ENCODE data around the gene CNOT11. TPM values are rescaled to one million over a fixed set of nuclear protein-coding genes. Genes with fewer than 3 reads are reported as not detected.

CNOT11 gene
- total and polyA plus RNA-seq, 2 of the 13 experiments (the other 11 are each of a cell fraction or from before 2014, with no cell fraction given), result 114 to 209 TPM

DNA sequence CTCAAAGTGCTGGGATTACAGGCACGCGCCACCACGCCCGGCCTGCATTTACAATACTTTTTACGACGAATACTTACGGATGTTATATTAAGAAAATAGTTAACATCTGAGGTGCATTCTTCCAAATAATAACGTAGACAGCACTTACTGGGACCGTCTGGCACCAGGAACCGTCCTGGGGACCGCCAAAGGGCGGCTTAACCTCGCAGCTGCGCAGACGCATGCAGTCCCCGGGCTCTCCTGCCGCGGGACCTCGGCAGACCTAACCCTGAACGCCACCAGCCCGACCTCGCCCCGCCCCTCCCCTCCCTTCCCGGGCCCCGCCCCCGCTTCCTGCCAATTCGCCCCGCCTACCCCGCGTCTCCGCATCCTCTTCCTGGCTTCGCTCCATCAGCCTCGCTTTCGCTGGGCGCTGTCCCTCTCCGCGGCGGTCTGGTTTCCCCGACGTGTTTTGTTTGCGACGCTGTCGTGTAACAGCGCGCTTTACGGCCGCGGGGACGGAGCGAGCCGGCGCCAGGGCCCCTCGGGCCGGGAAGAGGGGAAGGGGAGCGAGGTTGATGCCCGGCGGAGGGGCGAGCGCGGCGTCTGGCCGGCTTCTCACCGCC is at the start of gene CNOT11 (continued):
- no peak for TF ChIP-seq SP1 (IDR thresholded peaks at IDR 0.05)
- TF ChIP-seq SP1 (CRISPR knock-in tag; IDR thresholded peaks at IDR 0.05), result peak; percentile 70
- peak; percentile 47; the same call in 1 of the 2 replicates for TF ChIP-seq FOXC1 (CRISPR knock-in tag; IDR thresholded peaks at IDR 0.05; ENCODE audit: borderline replicate concordance)
- TF ChIP-seq, protein P1, sequence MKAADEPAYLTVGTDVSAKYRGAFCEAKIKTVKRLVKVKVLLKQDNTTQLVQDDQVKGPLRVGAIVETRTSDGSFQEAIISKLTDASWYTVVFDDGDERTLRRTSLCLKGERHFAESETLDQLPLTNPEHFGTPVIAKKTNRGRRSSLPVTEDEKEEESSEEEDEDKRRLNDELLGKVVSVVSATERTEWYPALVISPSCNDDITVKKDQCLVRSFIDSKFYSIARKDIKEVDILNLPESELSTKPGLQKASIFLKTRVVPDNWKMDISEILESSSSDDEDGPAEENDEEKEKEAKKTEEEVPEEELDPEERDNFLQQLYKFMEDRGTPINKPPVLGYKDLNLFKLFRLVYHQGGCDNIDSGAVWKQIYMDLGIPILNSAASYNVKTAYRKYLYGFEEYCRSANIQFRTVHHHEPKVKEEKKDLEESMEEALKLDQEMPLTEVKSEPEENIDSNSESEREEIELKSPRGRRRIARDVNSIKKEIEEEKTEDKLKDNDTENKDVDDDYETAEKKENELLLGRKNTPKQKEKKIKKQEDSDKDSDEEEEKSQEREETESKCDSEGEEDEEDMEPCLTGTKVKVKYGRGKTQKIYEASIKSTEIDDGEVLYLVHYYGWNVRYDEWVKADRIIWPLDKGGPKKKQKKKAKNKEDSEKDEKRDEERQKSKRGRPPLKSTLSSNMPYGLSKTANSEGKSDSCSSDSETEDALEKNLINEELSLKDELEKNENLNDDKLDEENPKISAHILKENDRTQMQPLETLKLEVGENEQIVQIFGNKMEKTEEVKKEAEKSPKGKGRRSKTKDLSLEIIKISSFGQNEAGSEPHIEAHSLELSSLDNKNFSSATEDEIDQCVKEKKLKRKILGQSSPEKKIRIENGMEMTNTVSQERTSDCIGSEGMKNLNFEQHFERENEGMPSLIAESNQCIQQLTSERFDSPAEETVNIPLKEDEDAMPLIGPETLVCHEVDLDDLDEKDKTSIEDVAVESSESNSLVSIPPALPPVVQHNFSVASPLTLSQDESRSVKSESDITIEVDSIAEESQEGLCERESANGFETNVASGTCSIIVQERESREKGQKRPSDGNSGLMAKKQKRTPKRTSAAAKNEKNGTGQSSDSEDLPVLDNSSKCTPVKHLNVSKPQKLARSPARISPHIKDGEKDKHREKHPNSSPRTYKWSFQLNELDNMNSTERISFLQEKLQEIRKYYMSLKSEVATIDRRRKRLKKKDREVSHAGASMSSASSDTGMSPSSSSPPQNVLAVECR (CRISPR knock-in tag; IDR thresholded peaks at IDR 0.05; ENCODE audit: borderline replicate concordance), result peak; percentile 88; the same call in 1 of the 2 replicates
- TF ChIP-seq STAT5B (CRISPR knock-in tag; IDR thresholded peaks at IDR 0.05), result no peak
- TF ChIP-seq KMT2A (CRISPR knock-in tag; IDR thresholded peaks at IDR 0.05), result peak; percentile 98
- TF ChIP-seq, protein P2, sequence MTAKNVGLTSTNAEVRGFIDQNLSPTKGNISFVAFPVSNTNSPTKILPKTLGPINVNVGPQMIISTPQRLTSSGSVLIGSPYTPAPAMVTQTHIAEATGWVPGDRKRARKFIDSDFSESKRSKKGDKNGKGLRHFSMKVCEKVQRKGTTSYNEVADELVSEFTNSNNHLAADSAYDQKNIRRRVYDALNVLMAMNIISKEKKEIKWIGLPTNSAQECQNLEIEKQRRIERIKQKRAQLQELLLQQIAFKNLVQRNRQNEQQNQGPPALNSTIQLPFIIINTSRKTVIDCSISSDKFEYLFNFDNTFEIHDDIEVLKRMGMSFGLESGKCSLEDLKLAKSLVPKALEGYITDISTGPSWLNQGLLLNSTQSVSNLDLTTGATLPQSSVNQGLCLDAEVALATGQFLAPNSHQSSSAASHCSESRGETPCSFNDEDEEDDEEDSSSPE (CRISPR knock-in tag; IDR thresholded peaks at IDR 0.05), result peak; percentile 82
- no peak for TF ChIP-seq ZNF263 (CRISPR knock-in tag; IDR thresholded peaks at IDR 0.05)
- no peak; the same call in 1 of the 2 replicates for TF ChIP-seq NCOR1 (IDR thresholded peaks at IDR 0.05; ENCODE audit: borderline replicate concordance, low read length)
- TF ChIP-seq, protein P3, sequence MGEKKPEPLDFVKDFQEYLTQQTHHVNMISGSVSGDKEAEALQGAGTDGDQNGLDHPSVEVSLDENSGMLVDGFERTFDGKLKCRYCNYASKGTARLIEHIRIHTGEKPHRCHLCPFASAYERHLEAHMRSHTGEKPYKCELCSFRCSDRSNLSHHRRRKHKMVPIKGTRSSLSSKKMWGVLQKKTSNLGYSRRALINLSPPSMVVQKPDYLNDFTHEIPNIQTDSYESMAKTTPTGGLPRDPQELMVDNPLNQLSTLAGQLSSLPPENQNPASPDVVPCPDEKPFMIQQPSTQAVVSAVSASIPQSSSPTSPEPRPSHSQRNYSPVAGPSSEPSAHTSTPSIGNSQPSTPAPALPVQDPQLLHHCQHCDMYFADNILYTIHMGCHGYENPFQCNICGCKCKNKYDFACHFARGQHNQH (CRISPR knock-in tag; IDR thresholded peaks at IDR 0.05), result peak; percentile 87; the same call in 1 of the 2 replicates
- TF ChIP-seq SSRP1 (CRISPR knock-in tag; IDR thresholded peaks at IDR 0.05), result no peak; the same call in 1 of the 2 replicates
- TF ChIP-seq POLR2AphosphoS5 (IDR thresholded peaks at IDR 0.05; ENCODE audit: low read depth, low read length), result peak; percentile 98
- TF ChIP-seq, protein P4, sequence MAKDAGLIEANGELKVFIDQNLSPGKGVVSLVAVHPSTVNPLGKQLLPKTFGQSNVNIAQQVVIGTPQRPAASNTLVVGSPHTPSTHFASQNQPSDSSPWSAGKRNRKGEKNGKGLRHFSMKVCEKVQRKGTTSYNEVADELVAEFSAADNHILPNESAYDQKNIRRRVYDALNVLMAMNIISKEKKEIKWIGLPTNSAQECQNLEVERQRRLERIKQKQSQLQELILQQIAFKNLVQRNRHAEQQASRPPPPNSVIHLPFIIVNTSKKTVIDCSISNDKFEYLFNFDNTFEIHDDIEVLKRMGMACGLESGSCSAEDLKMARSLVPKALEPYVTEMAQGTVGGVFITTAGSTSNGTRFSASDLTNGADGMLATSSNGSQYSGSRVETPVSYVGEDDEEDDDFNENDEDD (CRISPR knock-in tag; IDR thresholded peaks at IDR 0.05; ENCODE audit: borderline replicate concordance), result peak; percentile 34; the same call in 1 of the 2 replicates
- no peak for TF ChIP-seq ZNF101 (CRISPR knock-in tag; IDR thresholded peaks at IDR 0.05; ENCODE audit: borderline replicate concordance, low read depth)
- 0 out of 2 replicates have a peak, but pooled peaks have one; percentile 18 for TF ChIP-seq REXO4 (CRISPR knock-in tag; IDR thresholded peaks at IDR 0.05; ENCODE audit: borderline replicate concordance)
- TF ChIP-seq, protein P5, sequence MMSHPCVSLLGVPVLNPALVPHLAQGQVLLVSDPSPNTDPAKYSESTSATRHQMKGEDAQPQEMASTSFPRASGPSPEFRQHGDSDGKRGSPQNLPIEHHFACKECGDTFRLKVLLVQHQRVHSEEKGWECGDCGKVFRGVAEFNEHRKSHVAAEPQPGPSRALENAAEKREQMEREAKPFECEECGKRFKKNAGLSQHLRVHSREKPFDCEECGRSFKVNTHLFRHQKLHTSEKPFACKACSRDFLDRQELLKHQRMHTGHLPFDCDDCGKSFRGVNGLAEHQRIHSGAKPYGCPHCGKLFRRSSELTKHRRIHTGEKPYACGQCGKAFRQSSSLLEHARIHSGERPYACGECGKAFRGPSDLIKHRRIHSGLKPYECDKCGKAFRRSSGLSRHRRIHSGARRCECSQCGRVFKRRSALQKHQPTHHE (CRISPR knock-in tag; IDR thresholded peaks at IDR 0.05; ENCODE audit: borderline replicate concordance), result 0 out of 2 replicates have a peak, but pooled peaks have one; percentile 3
- TF ChIP-seq NCOA5 (CRISPR knock-in tag; IDR thresholded peaks at IDR 0.05), result no peak
- TF ChIP-seq MEF2D (CRISPR knock-in tag; IDR thresholded peaks at IDR 0.05), result peak; percentile 90
- peak; percentile 38; the same call in 1 of the 2 replicates for TF ChIP-seq ZNF343 (CRISPR knock-in tag; IDR thresholded peaks at IDR 0.05)
- peak; percentile 84 for TF ChIP-seq ZBTB38 (CRISPR knock-in tag; IDR thresholded peaks at IDR 0.05)
- TF ChIP-seq HOXA3 (CRISPR knock-in tag; IDR thresholded peaks at IDR 0.05), result peak; percentile 80
- peak; percentile 62; the same call in 1 of the 3 replicates for TF ChIP-seq MXI1 (IDR thresholded peaks at IDR 0.05; ENCODE audit: borderline replicate concordance, low read depth, low read length)

All from HepG2 (cell line).